Smooth muscle cell (in vitro differentiated cells): Measurements from ENCODE around the gene TFG. TPM values are rescaled to one million over a fixed set of nuclear protein-coding genes. Genes with fewer than 3 reads are reported as not detected.

Experiments used
- DNase-seq: peaks from one replicate; lab custom pipeline; 2025; ENCODE audit not compliant: unreplicated experiment; lab: John Stamatoyannopoulos, UW
- H2AFZ ChIP-seq: fragments of 200-600 bp; sonication (generic); 2 replicates; pipeline ENCODE4 v1.6.0; 2016; ENCODE audit warnings: antibody characterized with exemption, low read depth, mild to moderate bottlenecking
- H3F3A ChIP-seq: fragments of 200-600 bp; sonication (generic); 2 replicates; pipeline ENCODE4 v1.6.0; 2017; ENCODE audit warnings: antibody characterized with exemption, low read depth
- H3K27ac ChIP-seq: fragments of 200-600 bp; sonication (generic); 2 replicates; pipeline ENCODE4 v1.5.1; 2016; ENCODE audit warnings: low read depth, mild to moderate bottlenecking
- H3K27me3 ChIP-seq: fragments of 200-600 bp; sonication (generic); 2 replicates; pipeline ENCODE4 v1.6.1; 2016; ENCODE audit warnings: low read depth, mild to moderate bottlenecking
- H3K36me3 ChIP-seq: fragments of 200-600 bp; sonication (generic); 2 replicates; pipeline ENCODE4 v1.5.1; 2016; ENCODE audit warnings: low read depth
- H3K4me1 ChIP-seq: fragments of 200-600 bp; sonication (generic); 2 replicates; pipeline ENCODE4 v1.5.1; 2016; ENCODE audit warnings: low read depth
- H3K4me2 ChIP-seq: fragments of 200-600 bp; sonication (generic); 2 replicates; pipeline ENCODE4 v1.6.0; 2016; ENCODE audit warnings: mild to moderate bottlenecking
- H3K4me3 ChIP-seq: fragments of 200-600 bp; sonication (generic); 2 replicates; pipeline ENCODE4 v1.5.1; 2016; ENCODE audit warnings: mild to moderate bottlenecking
- H3K79me2 ChIP-seq: fragments of 200-600 bp; sonication (generic); 2 replicates; pipeline ENCODE4 v1.6.0; 2016; ENCODE audit warnings: low read depth, mild to moderate bottlenecking
- H3K9ac ChIP-seq: fragments of 200-600 bp; sonication (generic); 2 replicates; pipeline ENCODE4 v1.6.0; 2016; ENCODE audit warnings: low read depth
- H3K9me3 ChIP-seq: fragments of 200-600 bp; sonication (generic); replicated peaks from 2 replicates; pipeline ENCODE4 v1.5.1; 2016; ENCODE audit warnings: low read depth
- H4K20me1 ChIP-seq: fragments of 200-600 bp; sonication (generic); 2 replicates; pipeline ENCODE4 v1.6.0; 2016; ENCODE audit warnings: low read depth
- WGBS: methylation state at CpG from one replicate; pipeline ENCODE4 v1.1.7; 2016; ENCODE audit warnings: low lambda C conversion rate; 5-methylcytosine and 5-hydroxymethylcytosine counted together
- polyA plus RNA-seq: library from polyadenylated mRNA; unstranded; fragments of >200 nt; fragmentation: Nextera tagmentation; extraction: Ambion mirVana; gene quantifications from 2 replicates; pipeline ENCODE4 v1.2.1, GENCODE V29; 2016
- total RNA-seq: library from RNA; depleted of rRNA; stranded (reverse); fragments of >200 nt; gene quantifications from 2 replicates; pipeline ENCODE4 v1.2.3, GENCODE V29; 2014
- TF ChIP-seq, protein P1 (sequence below): fragments of 200-600 bp; sonication (generic); IDR thresholded peaks from 2 replicates; pipeline ENCODE4 v1.5.1; 2017; ENCODE audit warnings: borderline replicate concordance, mild to moderate bottlenecking, antibody characterized with exemption; ENCODE audit not compliant: insufficient read depth, poor library complexity, severe bottlenecking

TFG gene
- total and polyA plus RNA-seq, 2 experiments from 2014 or later, result 205 to 246 TPM

DNA sequence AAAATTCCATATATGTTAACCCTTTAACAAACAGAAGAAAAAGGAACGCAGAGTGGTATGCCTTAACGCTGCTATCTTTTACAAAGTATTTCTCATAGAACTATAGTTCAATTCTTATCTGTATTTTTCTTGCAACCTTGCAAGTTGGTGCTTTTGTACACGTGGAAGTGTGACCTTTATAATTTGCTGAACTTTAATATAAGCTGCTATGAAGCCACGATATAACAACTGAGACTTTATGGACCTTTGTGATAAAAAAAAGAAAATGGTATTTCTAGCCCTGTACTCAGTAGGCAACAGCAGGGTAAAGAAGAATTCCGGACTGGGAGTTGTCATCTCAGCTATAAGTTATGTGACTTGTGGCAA, 6.3 kb upstream of the TFG start:
- Histone ChIP-seq H2AFZ (no peak overlapping the region), H3K9ac (no peak overlapping the region), H3K4me1 (no peaks in the 10 kb centered on the region), H3K27me3 (peaks cover 18% of the 10 kb centered on the region), H3K4me3 (no peak overlapping the region), H3K9me3 (no peaks in the 10 kb centered on the region), H3K27ac (peak overlapping the region; percentile 63), H3K4me2 (no peak overlapping the region), H3K79me2 (no peaks in the 10 kb centered on the region), H4K20me1 (no peaks in the 10 kb centered on the region), H3K36me3 (no peaks in the 10 kb centered on the region), H3F3A (no peaks in the 10 kb centered on the region)
- TF ChIP-seq, protein P1, sequence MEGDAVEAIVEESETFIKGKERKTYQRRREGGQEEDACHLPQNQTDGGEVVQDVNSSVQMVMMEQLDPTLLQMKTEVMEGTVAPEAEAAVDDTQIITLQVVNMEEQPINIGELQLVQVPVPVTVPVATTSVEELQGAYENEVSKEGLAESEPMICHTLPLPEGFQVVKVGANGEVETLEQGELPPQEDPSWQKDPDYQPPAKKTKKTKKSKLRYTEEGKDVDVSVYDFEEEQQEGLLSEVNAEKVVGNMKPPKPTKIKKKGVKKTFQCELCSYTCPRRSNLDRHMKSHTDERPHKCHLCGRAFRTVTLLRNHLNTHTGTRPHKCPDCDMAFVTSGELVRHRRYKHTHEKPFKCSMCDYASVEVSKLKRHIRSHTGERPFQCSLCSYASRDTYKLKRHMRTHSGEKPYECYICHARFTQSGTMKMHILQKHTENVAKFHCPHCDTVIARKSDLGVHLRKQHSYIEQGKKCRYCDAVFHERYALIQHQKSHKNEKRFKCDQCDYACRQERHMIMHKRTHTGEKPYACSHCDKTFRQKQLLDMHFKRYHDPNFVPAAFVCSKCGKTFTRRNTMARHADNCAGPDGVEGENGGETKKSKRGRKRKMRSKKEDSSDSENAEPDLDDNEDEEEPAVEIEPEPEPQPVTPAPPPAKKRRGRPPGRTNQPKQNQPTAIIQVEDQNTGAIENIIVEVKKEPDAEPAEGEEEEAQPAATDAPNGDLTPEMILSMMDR, result no peak
- DNase-seq, result no peak
- WGBS, result 94% methylated on average over 5 of the region's 5 CpGs

DNA sequence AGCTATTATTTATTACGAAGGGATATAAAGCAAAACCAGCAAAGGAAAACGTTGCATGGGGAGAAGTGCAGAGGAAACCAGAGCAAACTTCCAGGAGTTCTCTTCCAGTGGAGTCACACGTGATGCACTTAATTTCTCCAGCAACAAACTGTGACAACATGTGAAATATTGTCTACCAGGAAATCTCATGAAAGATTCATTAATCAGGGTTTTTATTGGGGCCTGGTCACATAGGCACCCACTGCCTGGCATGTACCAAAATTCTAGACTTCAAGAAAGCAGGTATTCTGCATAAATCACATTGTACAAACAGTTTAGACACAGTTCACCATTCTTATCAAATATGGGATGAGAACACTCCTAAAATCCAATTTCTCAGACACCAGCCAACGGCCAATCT, 5.4 kb upstream of the TFG start:
- Histone ChIP-seq H3K9ac (no peak overlapping the region), H4K20me1 (no peaks in the 10 kb centered on the region), H3K9me3 (no peaks in the 10 kb centered on the region), H3K27ac (no peak overlapping the region), H3K36me3 (no peaks in the 10 kb centered on the region), H2AFZ (no peak overlapping the region), H3K4me2 (no peak overlapping the region), H3K27me3 (peaks cover 18% of the 10 kb centered on the region), H3K79me2 (no peaks in the 10 kb centered on the region), H3K4me1 (no peaks in the 10 kb centered on the region), H3F3A (no peaks in the 10 kb centered on the region), H3K4me3 (no peak overlapping the region)
- TF ChIP-seq, protein P1, result no peak
- no peak for DNase-seq
- 90% methylated on average over 4 of the region's 4 CpGs for WGBS

DNA sequence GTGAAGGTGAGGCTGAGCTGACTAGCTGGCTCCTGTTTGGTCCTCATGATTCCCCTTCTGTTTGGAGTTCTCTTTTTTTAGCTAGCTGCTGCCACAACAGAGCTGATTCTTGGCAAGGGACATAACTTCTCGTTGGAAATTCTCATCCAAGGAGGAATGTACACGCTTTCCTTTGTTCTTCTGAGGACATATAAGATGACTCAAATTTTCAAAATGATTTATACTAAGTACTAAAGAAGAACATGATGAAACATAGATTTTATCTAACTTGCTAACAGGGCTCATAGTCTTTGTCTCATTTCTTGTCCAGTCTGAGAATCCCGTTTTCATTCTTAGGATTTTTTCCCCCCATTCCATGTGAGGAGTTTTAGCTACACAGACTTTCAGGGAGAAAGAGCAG, 2.9 kb upstream of the TFG start:
- Histone ChIP-seq H3K4me2 (no peak overlapping the region), H2AFZ (peak overlapping the region; percentile 24), H3K79me2 (peaks cover 16% of the 10 kb centered on the region), H3F3A (peaks cover 11% of the 10 kb centered on the region), H3K27ac (no peak overlapping the region), H3K36me3 (no peaks in the 10 kb centered on the region), H4K20me1 (peaks cover 13% of the 10 kb centered on the region), H3K4me1 (peaks cover 7% of the 10 kb centered on the region), H3K27me3 (peaks cover 18% of the 10 kb centered on the region), H3K9me3 (no peaks in the 10 kb centered on the region), H3K4me3 (no peak overlapping the region), H3K9ac (no peak overlapping the region)
- TF ChIP-seq, protein P1, result no peak
- WGBS, result 82% methylated on average over 3 of the region's 3 CpGs
- no peak for DNase-seq

DNA sequence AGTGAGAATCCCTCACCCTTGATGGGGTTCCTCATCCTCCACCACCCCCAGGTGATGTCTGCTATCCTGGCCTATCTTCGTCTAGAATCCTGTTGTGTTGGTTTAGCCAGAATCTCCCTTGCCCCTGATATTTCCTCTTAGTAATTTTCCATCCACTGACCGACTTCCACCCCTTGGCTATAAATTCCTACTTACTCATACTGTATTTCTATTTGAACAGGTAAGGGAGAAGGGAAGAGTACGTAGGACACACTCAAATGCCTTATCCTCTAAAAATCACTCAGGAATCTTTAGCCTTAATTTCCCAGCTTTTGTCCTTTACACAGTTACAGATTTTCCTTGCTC, 678 bp upstream of the TFG start:
- H3K27ac ChIP-seq, result peak overlapping the region; percentile 91
- H2AFZ ChIP-seq, result peak overlapping the region; percentile 80
- H3F3A ChIP-seq, result peaks cover 11% of the 10 kb centered on the region
- WGBS, result 90% methylated on average over 3 of the region's 3 CpGs
- TF ChIP-seq, protein P1, result no peak
- H3K4me2 ChIP-seq, result peak overlapping the region; percentile 83
- peaks cover 38% of the 10 kb centered on the region for H3K79me2 ChIP-seq
- DNase-seq, result no peak
- H3K4me1 ChIP-seq, result peaks cover 24% of the 10 kb centered on the region
- no peaks in the 10 kb centered on the region for H3K9me3 ChIP-seq
- H3K9ac ChIP-seq, result peak overlapping the region; percentile 67
- peak overlapping the region; percentile 53 for H3K4me3 ChIP-seq
- H3K36me3 ChIP-seq, result peaks cover 3% of the 10 kb centered on the region
- peaks cover 36% of the 10 kb centered on the region for H4K20me1 ChIP-seq
- peaks cover 18% of the 10 kb centered on the region for H3K27me3 ChIP-seq
